ENCODE measurements around the gene PLEKHA5. TPM values are rescaled to one million over a fixed set of nuclear protein-coding genes. Genes with fewer than 3 reads are reported as not detected.

The PLEKHA5 gene
- total and polyA plus RNA-seq, 4 donors: 4.9 to 88.5 (median 20.9) TPM

DNA sequence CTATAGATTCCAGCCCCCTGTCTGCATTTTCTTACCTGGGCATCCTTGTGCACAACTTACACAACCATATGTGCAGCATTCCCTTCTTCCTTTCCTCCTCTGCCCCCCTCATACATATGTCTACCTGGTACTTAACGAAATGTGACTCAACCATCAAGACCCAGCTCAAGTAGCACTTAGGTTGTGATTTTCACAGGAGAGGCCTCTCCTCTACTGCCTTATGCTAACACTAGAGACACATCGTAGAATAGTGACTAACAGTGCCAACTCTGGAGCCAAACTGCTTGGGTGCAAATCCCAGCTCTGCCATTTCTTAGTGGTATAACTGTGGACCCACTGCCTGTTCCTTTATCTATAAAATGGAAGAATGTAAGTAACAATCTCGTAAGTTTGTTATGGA lies 24.1 kb upstream of the PLEKHA5 start:
- TF ChIP-seq, protein P1, sequence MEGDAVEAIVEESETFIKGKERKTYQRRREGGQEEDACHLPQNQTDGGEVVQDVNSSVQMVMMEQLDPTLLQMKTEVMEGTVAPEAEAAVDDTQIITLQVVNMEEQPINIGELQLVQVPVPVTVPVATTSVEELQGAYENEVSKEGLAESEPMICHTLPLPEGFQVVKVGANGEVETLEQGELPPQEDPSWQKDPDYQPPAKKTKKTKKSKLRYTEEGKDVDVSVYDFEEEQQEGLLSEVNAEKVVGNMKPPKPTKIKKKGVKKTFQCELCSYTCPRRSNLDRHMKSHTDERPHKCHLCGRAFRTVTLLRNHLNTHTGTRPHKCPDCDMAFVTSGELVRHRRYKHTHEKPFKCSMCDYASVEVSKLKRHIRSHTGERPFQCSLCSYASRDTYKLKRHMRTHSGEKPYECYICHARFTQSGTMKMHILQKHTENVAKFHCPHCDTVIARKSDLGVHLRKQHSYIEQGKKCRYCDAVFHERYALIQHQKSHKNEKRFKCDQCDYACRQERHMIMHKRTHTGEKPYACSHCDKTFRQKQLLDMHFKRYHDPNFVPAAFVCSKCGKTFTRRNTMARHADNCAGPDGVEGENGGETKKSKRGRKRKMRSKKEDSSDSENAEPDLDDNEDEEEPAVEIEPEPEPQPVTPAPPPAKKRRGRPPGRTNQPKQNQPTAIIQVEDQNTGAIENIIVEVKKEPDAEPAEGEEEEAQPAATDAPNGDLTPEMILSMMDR (IDR thresholded peaks at IDR 0.05; ENCODE audit: control extremely low read depth, extremely low read depth): no peak
- 75 to 77% methylated on average over 3 of the region's 3 CpGs for WGBS, 2 donors
- no peak overlapping the region for H3K9ac ChIP-seq (ENCODE audit: insufficient read depth in 1 of 2, low read length in 2 of 2)
- no peaks in the 10 kb centered on the region for H3K4me1 ChIP-seq (ENCODE audit: control insufficient read depth in 5 of 5, insufficient read depth in 5 of 5, low read length in 5 of 5)
- H3K27ac ChIP-seq (ENCODE audit: low read depth in 1 of 2, low read length in 1 of 2): no peak overlapping the region
- DNase-seq: peak in 2 of 3 donors; percentile 17 to 60
- no peak overlapping the region for H3K4me3 ChIP-seq
- ATAC-seq (ENCODE audit: insufficient read depth, low FRiP score): peak; percentile 88
- peaks cover 0 to 27% (median 0%) of the 10 kb centered on the region in 3 donors for H3K27me3 ChIP-seq (ENCODE audit: control insufficient read depth in 3 of 3, insufficient read depth in 3 of 3, low read length in 2 of 3)
- no peaks in the 10 kb centered on the region for H3K36me3 ChIP-seq (ENCODE audit: control insufficient read depth in 4 of 4, insufficient read depth in 4 of 4, low read length in 4 of 4)
- peaks cover 0 to 3% (median 0%) of the 10 kb centered on the region in 4 donors for H3K9me3 ChIP-seq (ENCODE audit: control insufficient read depth in 4 of 4, insufficient read depth in 3 of 4, low read length in 3 of 4)

DNA sequence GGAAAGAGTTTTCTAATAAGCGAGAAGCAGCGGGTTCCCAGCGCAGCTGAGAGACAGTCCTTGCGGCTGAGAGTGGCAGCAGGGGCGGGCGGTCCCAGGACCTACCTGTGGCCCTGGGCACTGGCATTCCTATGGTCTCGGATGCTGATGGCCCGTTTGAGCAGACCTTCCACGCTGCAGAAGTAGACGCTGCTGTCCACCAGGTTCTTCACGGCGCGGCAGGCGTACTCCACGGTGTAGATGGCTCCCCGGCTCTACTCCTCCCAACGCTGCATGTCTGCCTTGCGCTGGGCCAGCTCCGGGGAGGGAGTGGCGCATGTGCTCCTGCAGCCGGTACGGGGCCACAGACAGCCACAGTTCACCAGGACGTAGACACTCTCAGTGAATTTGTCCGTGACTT lies 21.8 kb upstream of the PLEKHA5 start:
- H3K4me1 ChIP-seq (ENCODE audit: control insufficient read depth in 5 of 5, insufficient read depth in 5 of 5, low read length in 5 of 5): no peaks in the 10 kb centered on the region
- DNase-seq (no peak), ATAC-seq (ENCODE audit: insufficient read depth, low FRiP score) (no peak)

DNA sequence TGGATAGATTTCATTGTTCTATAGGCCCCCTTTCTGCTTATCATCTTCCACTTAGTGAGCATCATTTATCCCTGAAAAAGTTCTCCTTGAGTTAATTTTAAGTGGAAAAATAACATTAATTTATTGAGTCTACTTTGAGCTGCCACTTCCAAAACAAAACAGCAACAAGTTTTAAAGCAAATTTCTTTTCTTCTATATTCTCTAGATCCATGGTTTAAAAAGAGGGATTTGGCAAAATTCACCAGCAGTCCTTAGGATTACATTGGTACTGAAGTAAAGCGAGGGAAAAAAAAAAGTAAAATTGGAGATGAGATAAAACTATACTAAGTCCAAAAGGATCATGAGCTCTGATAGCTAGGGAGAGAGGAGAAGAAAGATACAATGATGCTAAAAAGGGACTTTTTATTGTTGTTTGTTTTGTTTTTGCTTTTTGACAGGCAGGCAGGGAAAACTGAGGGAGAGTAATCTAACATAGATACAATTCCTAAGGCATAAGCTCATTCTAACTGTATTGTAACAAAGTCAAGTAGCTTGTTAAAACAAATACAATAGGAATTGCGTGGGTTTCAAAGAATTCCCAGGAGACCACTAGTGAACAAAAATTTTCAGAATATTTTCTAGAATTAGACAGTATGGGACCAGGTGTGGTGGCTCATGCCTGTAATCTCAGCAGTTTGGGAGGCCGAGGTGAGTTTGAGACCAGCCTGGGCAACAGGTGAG lies 19.2 kb upstream of the PLEKHA5 start:
- Histone ChIP-seq H3K27ac (ENCODE audit: low read depth in 1 of 2, low read length in 1 of 2) (no peak overlapping the region), H3K9me3 (ENCODE audit: control insufficient read depth in 4 of 4, insufficient read depth in 3 of 4, low read length in 3 of 4) (peaks cover 0 to 3% (median 0%) of the 10 kb centered on the region in 4 donors), H3K36me3 (ENCODE audit: control insufficient read depth in 4 of 4, insufficient read depth in 4 of 4, low read length in 4 of 4) (no peaks in the 10 kb centered on the region), H3K27me3 (ENCODE audit: control insufficient read depth in 3 of 3, insufficient read depth in 3 of 3, low read length in 2 of 3) (peaks cover 0 to 22% (median 0%) of the 10 kb centered on the region in 3 donors), H3K4me3 (no peak overlapping the region), H3K4me1 (ENCODE audit: control insufficient read depth in 5 of 5, insufficient read depth in 5 of 5, low read length in 5 of 5) (no peaks in the 10 kb centered on the region), H3K9ac (ENCODE audit: insufficient read depth in 1 of 2, low read length in 2 of 2) (no peak overlapping the region)
- 90 to 95% methylated on average over 3 of the region's 3 CpGs for WGBS, 2 donors
- TF ChIP-seq, protein P1 (IDR thresholded peaks at IDR 0.05; ENCODE audit: control extremely low read depth, extremely low read depth): no peak
- DNase-seq (no peak), ATAC-seq (ENCODE audit: insufficient read depth, low FRiP score) (no peak)

More for the DNA sequence above, 21.8 kb upstream of the PLEKHA5 start:
- Histone ChIP-seq H3K4me3 (no peak overlapping the region), H3K36me3 (ENCODE audit: control insufficient read depth in 4 of 4, insufficient read depth in 4 of 4, low read length in 4 of 4) (no peaks in the 10 kb centered on the region), H3K9ac (ENCODE audit: insufficient read depth in 1 of 2, low read length in 2 of 2) (no peak overlapping the region), H3K27me3 (ENCODE audit: control insufficient read depth in 3 of 3, insufficient read depth in 3 of 3, low read length in 2 of 3) (peaks cover 0 to 22% (median 0%) of the 10 kb centered on the region in 3 donors), H3K9me3 (ENCODE audit: control insufficient read depth in 4 of 4, insufficient read depth in 3 of 4, low read length in 3 of 4) (peaks cover 0 to 3% (median 0%) of the 10 kb centered on the region in 4 donors), H3K27ac (ENCODE audit: low read depth in 1 of 2, low read length in 1 of 2) (no peak overlapping the region)
- TF ChIP-seq, protein P1 (IDR thresholded peaks at IDR 0.05; ENCODE audit: control extremely low read depth, extremely low read depth): no peak
- WGBS, 2 donors: 95 to 97% methylated on average over 24 of the region's 24 CpGs

All from lung (tissue), 12 donors.